Thymus (tissue), 11 donors: ENCODE data around the gene CAMTA1. TPM values are rescaled to one million over a fixed set of nuclear protein-coding genes. Genes with fewer than 3 reads are reported as not detected.

Source experiments
- DNase-seq, 9 donors: peaks; one replicate each; pipeline ENCODE4 v3.0.0-alpha.2; 2013; ENCODE audit warnings: low spot score in 9 of 9, low read depth in 6 of 9, missing footprints in 1 of 9
- H3K27ac ChIP-seq, 2 donors: one replicate each; pipeline ENCODE4 v1.5.1; 2013; ENCODE audit warnings: control low read depth in 1 of 2, low read depth in 1 of 2, low read length in 1 of 2, mild to moderate bottlenecking in 1 of 2, moderate library complexity in 1 of 2
- H3K27me3 ChIP-seq, 2 donors: one replicate each; pipeline ENCODE4 v1.5.1; 2013; ENCODE audit warnings: low read length in 1 of 2; ENCODE audit not compliant: control insufficient read depth in 2 of 2, insufficient read depth in 1 of 2
- H3K36me3 ChIP-seq, 2 donors: one replicate each; pipeline ENCODE4 v1.5.1; 2013; ENCODE audit warnings: low read length in 1 of 2, mild to moderate bottlenecking in 1 of 2, moderate library complexity in 1 of 2; ENCODE audit not compliant: control insufficient read depth in 2 of 2, insufficient read depth in 2 of 2
- H3K4me1 ChIP-seq, 2 donors: one replicate each; pipeline ENCODE4 v1.5.1; 2013; ENCODE audit warnings: low read length in 2 of 2; ENCODE audit not compliant: control insufficient read depth in 2 of 2, insufficient read depth in 2 of 2
- H3K4me3 ChIP-seq, 2 donors: one replicate each; pipeline ENCODE4 v1.5.1; 2013; ENCODE audit warnings: low read length in 2 of 2, control low read depth in 1 of 2, mild to moderate bottlenecking in 1 of 2
- H3K9me3 ChIP-seq, 2 donors: one replicate each; pipeline ENCODE4 v1.5.1; 2013; ENCODE audit warnings: low read length in 1 of 2, mild to moderate bottlenecking in 1 of 2; ENCODE audit not compliant: control insufficient read depth in 2 of 2, insufficient read depth in 1 of 2
- WGBS: extraction: QIAGEN DNeasy Blood & Tissue Kit; methylation state at CpG from one replicate; pipeline ENCODE4 v1.1.7; 2013; 5-methylcytosine and 5-hydroxymethylcytosine counted together
- polyA plus RNA-seq: library from polyadenylated mRNA; stranded (reverse); fragments of 200-250 nt; gene quantifications from one replicate; pipeline ENCODE4 v1.2.3, GENCODE V29; 2013
- total RNA-seq: library from RNA; stranded (reverse); fragments of 120-200 nt; gene quantifications from one replicate; pipeline ENCODE4 v1.2.4, GENCODE V29; 2013
- donor health status: healthy.

Gene CAMTA1
- total and polyA plus RNA-seq, 2 donors, result 32.0 to 158 TPM

DNA sequence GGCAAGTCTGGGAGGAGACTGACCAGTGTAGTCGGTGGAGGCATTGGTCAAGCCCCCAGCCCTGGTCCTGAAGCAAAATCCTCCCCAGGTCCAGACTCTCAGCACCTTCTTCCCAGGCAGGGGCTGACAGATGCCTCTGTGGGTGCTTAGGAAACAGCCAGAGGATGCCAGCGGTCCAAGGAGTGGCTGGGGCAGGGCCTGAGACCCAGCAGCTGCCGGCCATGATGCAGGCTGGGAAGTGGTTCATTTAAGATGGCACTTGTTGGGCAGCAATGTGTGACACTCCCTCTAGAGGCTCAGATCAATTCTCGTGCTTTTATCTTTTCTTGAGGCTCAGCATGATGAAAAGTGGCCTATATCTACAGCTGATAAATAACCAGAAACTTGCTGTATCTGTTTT is 820.8 kb downstream of the CAMTA1 start:
- no peaks in the 10 kb centered on the region for H3K27me3 ChIP-seq
- DNase-seq, result no peak
- H3K36me3 ChIP-seq, result no peaks in the 10 kb centered on the region
- 81% methylated on average over 4 of the region's 4 CpGs for WGBS
- no peaks in the 10 kb centered on the region for H3K9me3 ChIP-seq
- H3K27ac ChIP-seq, result no peak overlapping the region
- H3K4me3 ChIP-seq, result no peak overlapping the region
- H3K4me1 ChIP-seq, result no peaks in the 10 kb centered on the region

- Histone ChIP-seq H3K27me3 (no peaks in the 10 kb centered on the region), H3K4me1 (no peaks in the 10 kb centered on the region), H3K4me3 (no peak overlapping the region), H3K27ac (no peak overlapping the region), H3K36me3 (no peaks in the 10 kb centered on the region), H3K9me3 (no peaks in the 10 kb centered on the region)
- DNase-seq, result no peak
Measured at GRCh38 chr1:7607097-7607496, 821.8 kb downstream of the CAMTA1 start.

- 55% methylated on average over 10 of the region's 10 CpGs for WGBS
- no peaks in the 10 kb centered on the region for H3K4me1 ChIP-seq
- no peak overlapping the region for H3K4me3 ChIP-seq
- no peaks in the 10 kb centered on the region for H3K27me3 ChIP-seq
- H3K36me3 ChIP-seq, result no peaks in the 10 kb centered on the region
- DNase-seq, result no peak
- no peaks in the 10 kb centered on the region for H3K9me3 ChIP-seq
- H3K27ac ChIP-seq, result no peak overlapping the region
Measured at GRCh38 chr1:7608628-7609305, 823.5 kb downstream of the CAMTA1 start.

DNA sequence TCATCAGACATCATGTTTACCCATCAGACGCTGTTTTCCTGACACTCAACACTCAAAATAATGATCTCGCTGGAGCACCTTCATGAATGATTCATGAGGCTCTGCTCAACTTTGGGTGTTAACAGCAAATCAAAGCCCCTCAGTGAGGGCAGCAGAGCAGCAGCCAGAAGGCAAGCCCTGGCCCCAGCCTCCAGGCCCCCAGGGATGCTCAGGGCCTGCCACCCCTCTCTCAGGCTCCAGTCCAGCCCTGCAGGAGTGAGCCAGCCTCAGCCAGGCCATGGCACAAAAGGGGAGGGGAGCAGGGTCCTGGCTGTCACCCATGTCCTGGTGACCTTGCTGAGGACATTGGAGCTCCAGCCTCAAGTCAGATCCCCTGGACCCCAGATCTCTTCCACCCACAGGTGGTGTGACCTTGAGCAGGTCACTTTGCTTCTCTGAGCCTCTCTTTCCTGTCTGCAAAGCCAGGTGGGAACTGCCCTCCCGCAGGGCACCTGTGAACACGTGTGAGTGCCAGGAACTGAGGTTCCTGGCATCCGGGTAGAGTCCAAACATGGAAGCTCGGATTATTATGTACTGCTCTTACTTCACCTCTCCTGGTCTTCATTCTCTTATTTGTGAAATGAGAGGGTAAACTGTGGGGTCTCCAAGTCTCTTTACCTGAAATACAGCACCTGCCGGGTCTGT is 824.2 kb downstream of the CAMTA1 start:
- Histone ChIP-seq H3K27me3 (no peaks in the 10 kb centered on the region), H3K27ac (no peak overlapping the region), H3K9me3 (no peaks in the 10 kb centered on the region), H3K4me1 (no peaks in the 10 kb centered on the region), H3K36me3 (no peaks in the 10 kb centered on the region), H3K4me3 (no peak overlapping the region)
- WGBS, result 93% methylated on average over 7 of the region's 7 CpGs
- DNase-seq, result no peak

GRCh38 chr1:7610106-7610731 is 825.0 kb downstream of the CAMTA1 start:
- Histone ChIP-seq H3K27me3 (no peaks in the 10 kb centered on the region), H3K36me3 (no peaks in the 10 kb centered on the region), H3K4me3 (no peak overlapping the region), H3K9me3 (no peaks in the 10 kb centered on the region), H3K4me1 (no peaks in the 10 kb centered on the region), H3K27ac (no peak overlapping the region)
- 88% methylated on average over 5 of the region's 5 CpGs for WGBS
- no peak for DNase-seq

DNA sequence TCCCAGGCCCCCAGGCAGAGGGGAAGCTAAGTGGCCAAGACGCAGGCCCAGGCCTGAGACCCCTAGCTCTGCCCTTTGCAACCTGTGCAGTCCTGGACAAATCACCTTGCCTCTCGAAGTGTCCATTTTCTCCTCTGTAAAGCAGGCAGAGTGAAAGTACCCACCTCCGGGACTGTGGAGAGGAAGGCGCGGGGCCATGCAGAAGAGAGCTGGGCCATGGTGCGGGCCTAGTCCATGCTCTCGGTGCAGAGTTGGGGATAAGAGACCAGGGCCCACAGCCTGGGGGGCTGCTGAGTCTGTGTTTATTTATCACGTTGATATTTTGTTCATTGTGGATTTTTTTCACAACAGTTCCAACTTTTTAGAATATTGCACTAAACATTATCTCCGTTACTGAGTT is 825.7 kb downstream of the CAMTA1 start:
- no peak overlapping the region for H3K4me3 ChIP-seq
- DNase-seq, result no peak

GRCh38 chr1:7611421-7612010 is 826.3 kb downstream of the CAMTA1 start:
- no peaks in the 10 kb centered on the region for H3K9me3 ChIP-seq
- no peaks in the 10 kb centered on the region for H3K27me3 ChIP-seq
- H3K4me3 ChIP-seq, result no peak overlapping the region
- no peak overlapping the region for H3K27ac ChIP-seq
- no peak for DNase-seq
- no peaks in the 10 kb centered on the region for H3K36me3 ChIP-seq
- 90% methylated on average over 9 of the region's 9 CpGs for WGBS
- H3K4me1 ChIP-seq, result no peaks in the 10 kb centered on the region

More for the DNA sequence above, 825.7 kb downstream of the CAMTA1 start:
- Histone ChIP-seq H3K36me3 (no peaks in the 10 kb centered on the region), H3K27me3 (no peaks in the 10 kb centered on the region), H3K4me1 (no peaks in the 10 kb centered on the region), H3K9me3 (no peaks in the 10 kb centered on the region), H3K27ac (no peak overlapping the region)
- 95% methylated on average over 9 of the region's 9 CpGs for WGBS

GRCh38 chr1:7613106-7613850 is 828.0 kb downstream of the CAMTA1 start:
- H3K27ac ChIP-seq, result no peak overlapping the region
- no peak for DNase-seq
- no peaks in the 10 kb centered on the region for H3K9me3 ChIP-seq

DNA sequence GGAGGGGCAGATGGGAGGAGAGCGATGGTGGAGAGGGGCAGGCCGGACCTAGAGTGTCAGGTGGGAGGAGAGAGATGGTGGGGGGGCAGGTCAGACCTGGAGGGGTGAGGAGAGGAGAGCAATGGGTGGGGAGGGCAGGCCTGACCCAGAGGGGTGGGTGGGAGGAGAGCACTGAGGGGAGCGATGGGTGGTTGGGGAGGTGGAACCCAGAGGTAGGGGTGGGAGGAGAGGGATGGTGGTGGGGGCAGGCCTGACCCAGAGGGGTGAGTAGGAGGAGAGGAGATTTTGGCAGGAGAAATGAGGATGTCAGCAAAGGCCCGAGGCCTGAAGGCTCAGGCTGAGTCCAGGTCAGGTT is 828.6 kb downstream of the CAMTA1 start:
- Histone ChIP-seq H3K4me3 (no peak overlapping the region), H3K9me3 (no peaks in the 10 kb centered on the region), H3K27ac (no peak overlapping the region), H3K27me3 (no peaks in the 10 kb centered on the region), H3K36me3 (no peaks in the 10 kb centered on the region), H3K4me1 (no peaks in the 10 kb centered on the region)
- no peak for DNase-seq
- 93% methylated on average over 4 of the region's 4 CpGs for WGBS

More at GRCh38 chr1:7613106-7613850, 828.0 kb downstream of the CAMTA1 start:
- no peaks in the 10 kb centered on the region for H3K36me3 ChIP-seq
- no peak overlapping the region for H3K4me3 ChIP-seq
- H3K27me3 ChIP-seq, result no peaks in the 10 kb centered on the region
- H3K4me1 ChIP-seq, result no peaks in the 10 kb centered on the region
- WGBS, result 90% methylated on average over 18 of the region's 18 CpGs
